AG09309 (cell line): Measurements from ENCODE around the gene TLX2.

ENCODE experiments used
- DNase-seq: peaks from one replicate; pipeline ENCODE4 v3.0.0-alpha.2; 2010; ENCODE audit warnings: low read depth
- H3K4me3 ChIP-seq: 2 replicates; pipeline ENCODE4 v1.5.1; 2011; ENCODE audit warnings: mild to moderate bottlenecking, low read depth, low read length, moderate library complexity; ENCODE audit not compliant: control insufficient read depth
- TF ChIP-seq, protein P1 (sequence below): IDR thresholded peaks from 2 replicates; pipeline ENCODE4 v1.5.1; 2011; ENCODE audit warnings: mild to moderate bottlenecking, low read depth, low read length, inconsistent platforms; ENCODE audit not compliant: insufficient read depth, control insufficient read depth; ENCODE audit errors: missing control alignments

Gene TLX2

DNA sequence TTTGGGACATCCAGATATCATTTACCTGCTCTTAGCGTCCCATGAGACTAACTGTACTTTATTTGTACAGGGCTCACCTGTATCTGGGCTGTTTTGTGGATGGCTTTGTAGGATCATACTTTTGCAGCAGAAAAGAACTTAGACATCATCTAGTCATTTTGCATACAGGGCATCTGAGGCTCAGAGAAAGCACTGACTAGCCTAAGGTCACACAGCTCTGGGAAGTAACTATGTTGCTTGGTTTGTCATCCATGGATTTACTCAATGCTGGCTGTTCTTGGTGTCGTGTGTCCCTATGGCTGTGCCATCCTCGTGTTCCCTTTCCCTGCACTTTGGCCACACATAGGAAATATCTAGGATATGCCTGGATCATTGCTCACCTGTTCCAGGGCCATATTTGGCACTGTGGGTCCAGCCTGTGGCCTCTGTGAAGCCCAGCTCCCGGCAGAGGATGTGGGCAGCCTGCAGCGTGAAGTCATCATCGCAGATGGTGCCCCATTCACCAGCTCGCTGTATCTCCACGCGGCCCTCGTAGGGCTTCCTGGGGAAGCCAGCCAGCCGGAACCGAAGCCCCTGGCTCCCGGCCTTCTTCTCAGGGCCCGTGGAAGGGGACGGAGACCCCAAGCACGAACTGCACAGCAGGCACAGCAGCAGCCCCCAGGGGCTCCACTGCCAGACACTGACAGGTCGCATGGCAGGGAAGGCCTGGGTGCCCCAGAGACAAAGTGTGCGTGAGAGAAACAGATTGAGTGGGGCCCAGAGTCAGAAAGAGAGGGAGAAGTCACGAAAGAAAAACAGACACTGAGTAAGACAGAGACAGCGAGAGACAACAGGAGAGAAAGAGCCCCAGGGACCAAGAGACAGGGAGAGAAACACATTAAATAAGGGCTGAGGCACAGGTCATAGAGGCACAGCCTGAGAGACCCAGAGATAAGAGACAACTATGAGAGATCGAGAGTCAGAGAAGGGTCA is 38.0 kb downstream of the TLX2 start:
- TF ChIP-seq, protein P1, sequence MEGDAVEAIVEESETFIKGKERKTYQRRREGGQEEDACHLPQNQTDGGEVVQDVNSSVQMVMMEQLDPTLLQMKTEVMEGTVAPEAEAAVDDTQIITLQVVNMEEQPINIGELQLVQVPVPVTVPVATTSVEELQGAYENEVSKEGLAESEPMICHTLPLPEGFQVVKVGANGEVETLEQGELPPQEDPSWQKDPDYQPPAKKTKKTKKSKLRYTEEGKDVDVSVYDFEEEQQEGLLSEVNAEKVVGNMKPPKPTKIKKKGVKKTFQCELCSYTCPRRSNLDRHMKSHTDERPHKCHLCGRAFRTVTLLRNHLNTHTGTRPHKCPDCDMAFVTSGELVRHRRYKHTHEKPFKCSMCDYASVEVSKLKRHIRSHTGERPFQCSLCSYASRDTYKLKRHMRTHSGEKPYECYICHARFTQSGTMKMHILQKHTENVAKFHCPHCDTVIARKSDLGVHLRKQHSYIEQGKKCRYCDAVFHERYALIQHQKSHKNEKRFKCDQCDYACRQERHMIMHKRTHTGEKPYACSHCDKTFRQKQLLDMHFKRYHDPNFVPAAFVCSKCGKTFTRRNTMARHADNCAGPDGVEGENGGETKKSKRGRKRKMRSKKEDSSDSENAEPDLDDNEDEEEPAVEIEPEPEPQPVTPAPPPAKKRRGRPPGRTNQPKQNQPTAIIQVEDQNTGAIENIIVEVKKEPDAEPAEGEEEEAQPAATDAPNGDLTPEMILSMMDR, result no peak
- H3K4me3 ChIP-seq, result peak overlapping the region; percentile 94
- no peak for DNase-seq

DNA sequence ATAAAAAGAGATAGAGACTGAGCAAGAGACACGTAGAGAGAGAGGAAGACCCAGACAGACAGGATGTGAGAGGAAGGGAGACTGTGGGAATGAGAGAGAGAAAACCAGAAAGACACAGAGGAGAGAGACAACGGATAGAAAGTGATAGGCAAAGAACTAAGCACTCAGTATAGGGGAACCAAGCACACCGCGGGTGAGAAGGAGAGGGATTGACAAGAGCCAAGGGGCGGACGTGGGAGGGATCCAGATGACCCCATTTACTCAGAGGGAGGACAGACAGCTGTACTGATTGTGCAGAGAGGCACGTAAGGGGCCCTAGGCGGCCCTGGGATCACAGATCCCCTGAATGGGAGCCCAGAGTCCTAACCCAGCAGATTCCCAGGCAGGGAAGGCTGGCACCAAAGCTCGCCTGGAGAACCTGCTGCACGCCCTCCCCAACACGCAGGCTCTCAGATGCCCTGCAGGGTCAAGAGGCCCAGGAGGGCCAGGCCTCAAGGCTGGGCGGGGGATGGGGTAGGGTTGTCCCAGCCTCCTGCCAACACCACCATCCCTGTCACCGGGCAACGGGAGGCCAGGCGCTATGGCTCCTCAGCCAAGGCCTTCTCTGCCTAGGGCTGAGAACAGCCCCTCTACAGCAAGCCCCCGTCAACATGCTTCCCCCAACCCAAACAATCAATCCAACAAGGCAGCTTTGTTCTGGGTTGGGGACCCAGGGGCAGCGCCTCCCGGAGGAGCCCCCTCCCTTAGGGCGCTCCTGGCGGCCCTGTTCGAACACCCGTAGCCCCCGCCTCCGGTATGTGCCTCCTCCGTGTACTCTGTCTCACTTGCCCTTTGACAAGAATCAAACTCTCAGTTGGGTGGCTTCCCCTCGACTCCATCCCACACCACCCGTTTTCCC is 38.9 kb downstream of the TLX2 start:
- DNase-seq, result no peak
- TF ChIP-seq, protein P1, result no peak
- peak overlapping the region; percentile 94 for H3K4me3 ChIP-seq

DNA sequence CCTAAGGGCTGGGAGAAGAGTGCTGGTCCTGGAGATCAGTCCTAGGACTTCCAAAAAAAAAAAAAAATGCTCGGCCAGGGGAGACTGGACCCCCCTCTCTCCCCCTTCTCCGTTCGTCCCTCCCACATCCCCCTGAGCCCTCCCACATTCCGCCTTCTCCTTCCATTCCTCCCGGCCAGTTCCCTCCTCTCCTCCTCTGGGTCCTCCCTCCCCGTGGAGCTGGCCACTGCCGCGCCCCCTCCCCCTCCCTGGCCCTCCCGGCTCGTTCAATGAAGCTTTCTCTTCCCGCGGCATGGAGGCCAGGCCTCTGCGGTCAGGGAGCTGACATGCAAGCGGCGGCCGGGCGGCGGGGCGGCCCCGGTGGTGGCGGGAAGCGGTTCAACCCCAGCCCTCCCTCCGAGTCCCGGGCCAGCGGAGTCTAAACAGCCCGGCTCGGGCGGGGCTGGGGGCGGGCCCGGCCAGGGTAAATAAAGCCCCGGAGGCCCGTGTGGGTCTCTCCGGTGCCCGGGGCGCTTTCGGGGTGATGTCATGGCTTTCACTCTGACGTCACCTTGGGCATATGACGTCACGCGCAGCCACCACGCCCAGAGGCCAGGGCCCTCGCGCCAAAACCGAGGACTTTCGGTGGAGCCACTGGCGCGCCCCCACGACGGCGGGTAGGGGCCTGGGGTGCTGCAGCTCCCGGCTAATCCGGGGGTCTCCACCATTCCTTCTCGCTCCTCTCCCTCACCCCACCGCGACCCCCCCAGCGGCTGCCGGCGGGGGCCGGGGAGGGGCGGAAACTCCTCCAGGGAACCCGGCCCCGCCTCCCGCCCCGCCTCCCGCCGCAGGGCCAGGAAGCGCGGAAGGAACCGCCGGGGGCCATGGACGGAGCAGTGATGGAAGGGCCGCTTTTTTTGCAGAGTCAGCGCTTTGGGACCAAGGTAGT is 39.9 kb downstream of the TLX2 start, which contains the start of the genes DOK1 and LOXL3:
DOK1 (plus strand) TSS at position 829 of the 928 bp plus-strand sequence; CDS start at position 864, 35 bp downstream.
LOXL3 (minus strand) TSS at position 51 of the 928 bp plus-strand sequence. CDS start 1,308 bp downstream, outside the sequence.
- DNase-seq, result no peak
- TF ChIP-seq, protein P1, result no peak
- peak within 1 kb of the TSS; percentile 94 for H3K4me3 ChIP-seq

DNA sequence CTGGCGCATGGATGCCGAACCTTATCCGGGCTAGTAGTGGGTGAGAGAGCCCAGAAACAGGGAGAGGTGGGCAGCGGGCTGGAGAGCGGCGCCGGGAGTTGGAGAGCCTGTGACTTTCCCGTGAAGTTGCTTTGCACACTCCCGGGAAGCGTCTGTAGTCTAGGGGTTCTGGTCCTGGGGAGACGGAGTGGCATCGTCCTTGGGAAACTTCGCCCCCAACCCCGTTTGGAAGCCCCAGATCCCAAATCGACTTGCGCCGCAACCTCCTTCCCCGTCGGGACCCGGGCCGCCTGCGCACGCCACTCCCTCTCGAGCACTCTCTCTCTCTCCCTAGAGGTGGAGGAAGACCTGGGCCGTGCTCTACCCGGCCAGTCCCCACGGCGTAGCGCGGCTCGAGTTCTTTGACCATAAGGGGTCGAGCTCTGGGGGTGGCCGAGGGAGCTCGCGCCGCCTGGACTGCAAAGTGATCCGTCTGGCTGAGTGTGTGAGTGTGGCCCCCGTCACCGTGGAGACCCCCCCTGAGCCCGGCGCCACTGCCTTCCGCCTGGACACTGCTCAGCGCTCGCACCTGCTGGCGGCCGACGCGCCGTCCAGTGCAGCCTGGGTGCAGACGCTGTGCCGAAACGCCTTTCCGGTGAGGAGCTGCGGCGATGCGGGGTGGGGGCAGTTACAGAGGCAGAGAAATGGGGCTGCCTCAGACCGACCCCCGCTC is 40.7 kb downstream of the TLX2 start:
- no peak for DNase-seq
- TF ChIP-seq, protein P1, result no peak
- H3K4me3 ChIP-seq, result peak overlapping the region; percentile 94

DNA sequence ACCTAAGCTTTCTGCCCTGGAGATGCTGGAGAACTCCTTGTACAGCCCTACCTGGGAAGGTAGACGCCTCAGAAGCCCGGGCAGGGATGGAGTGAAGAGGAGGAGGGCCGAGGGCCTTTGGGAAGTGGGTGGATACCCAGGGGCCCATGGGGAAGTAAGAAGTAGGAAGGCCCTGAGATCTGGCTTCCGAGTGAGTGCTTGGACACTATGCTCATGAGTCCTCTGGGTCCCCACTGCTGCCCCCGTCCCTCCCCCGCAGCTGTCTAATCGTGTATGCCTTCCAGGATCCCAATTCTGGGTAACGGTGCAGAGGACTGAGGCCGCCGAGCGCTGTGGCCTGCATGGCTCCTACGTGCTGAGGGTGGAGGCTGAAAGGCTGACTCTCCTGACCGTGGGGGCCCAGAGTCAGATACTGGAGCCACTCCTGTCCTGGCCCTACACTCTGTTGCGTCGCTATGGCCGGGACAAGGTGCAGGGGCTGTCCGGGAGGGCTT is 41.4 kb downstream of the TLX2 start:
- TF ChIP-seq, protein P1, result no peak
- peak overlapping the region; percentile 94 for H3K4me3 ChIP-seq
- DNase-seq, result no peak
